H1 (cell line): ENCODE measurements around the gene PLPPR3. TPM values are rescaled to one million over a fixed set of nuclear protein-coding genes. Genes with fewer than 3 reads are reported as not detected.
A peak's percentile ranks its signal among the peaks of the same experiment; 100 is the strongest.

Experiments used
- CTCF ChIA-PET: fragments of 300-600 bp; sonication (Branson Sonifier 250); formaldehyde crosslinking; loops from one replicate; lab custom pipeline; 2021; ENCODE audit not compliant: partially characterized antibody; lab: Charles Lee
- POLR2A ChIA-PET: fragments of 300-600 bp; sonication (Branson Sonifier 250); formaldehyde crosslinking; loops from one replicate; lab custom pipeline; 2021; ENCODE audit warnings: inconsistent platforms; ENCODE audit not compliant: partially characterized antibody; lab: Charles Lee
- DNase-seq, 2 experiments: peaks; one replicate each; pipeline versions ENCODE4 v3.0.0 to v3.0.0-alpha.2; 2010 to 2022; ENCODE audit warnings: low spot score in 2 of 2, low read depth in 1 of 2, mixed read lengths in 1 of 2
- FAIRE-seq: peaks from 2 replicates; lab custom pipeline; 2011; peaks lifted over from hg19 to GRCh38; lab: Jason Lieb, UNC
- H2AFZ ChIP-seq: 2 replicates; pipeline ENCODE4 v1.8.1; 2012; ENCODE audit warnings: low read length, inconsistent platforms
- H2AK5ac ChIP-seq: 2 replicates; pipeline ENCODE4 v1.6.1; 2013; ENCODE audit warnings: low read depth, low read length
- H2BK120ac ChIP-seq: replicated peaks from 2 replicates; pipeline ENCODE3; 2013; ENCODE audit warnings: low read depth, low read length, inconsistent platforms
- H2BK12ac ChIP-seq: 2 replicates; pipeline ENCODE4 v1.6.1; 2013; ENCODE audit warnings: low read depth, low read length
- H2BK15ac ChIP-seq: 2 replicates; pipeline ENCODE4 v1.6.1; 2013; ENCODE audit warnings: low read length
- H2BK20ac ChIP-seq: 2 replicates; pipeline ENCODE4 v1.6.1; 2013; ENCODE audit warnings: low read length
- H2BK5ac ChIP-seq: 2 replicates; pipeline ENCODE4 v1.6.1; 2013; ENCODE audit warnings: low read depth, low read length
- H3K14ac ChIP-seq: 2 replicates; pipeline ENCODE4 v1.6.1; 2013; ENCODE audit warnings: inconsistent platforms; ENCODE audit not compliant: insufficient read length
- H3K18ac ChIP-seq: 2 replicates; pipeline ENCODE4 v1.6.1; 2013; ENCODE audit warnings: low read length; ENCODE audit errors: extremely low read depth
- H3K23ac ChIP-seq: 2 replicates; pipeline ENCODE4 v1.6.1; 2013; ENCODE audit warnings: inconsistent platforms; ENCODE audit not compliant: insufficient read length
- H3K23me2 ChIP-seq: 2 replicates; pipeline ENCODE4 v1.6.1; 2013; ENCODE audit warnings: low read depth, low read length
- H3K27ac ChIP-seq: 2 replicates; pipeline ENCODE4 v1.6.1; 2011; ENCODE audit warnings: low read depth, low read length, inconsistent platforms
- H3K27me3 ChIP-seq, 4 experiments: replicated peaks in 1 of 4; 1 replicate in 1 of 4; 2 replicates in 3 of 4; pipeline versions ENCODE4 v1.6.1 to v1.8.1; 2011 to 2013; ENCODE audit warnings: low read length in 3 of 4, mild to moderate bottlenecking in 3 of 4, inconsistent platforms in 2 of 4, mixed read lengths in 2 of 4, moderate library complexity in 1 of 4; ENCODE audit not compliant: control insufficient read depth in 3 of 4, insufficient read depth in 3 of 4; ENCODE audit errors: extremely low read depth in 1 of 4
- H3K36me3 ChIP-seq, 4 experiments: 2 replicates each; pipeline versions ENCODE4 v1.6.1 to v1.8.1; 2011 to 2013; ENCODE audit warnings: mild to moderate bottlenecking in 4 of 4, low read length in 3 of 4, moderate library complexity in 2 of 4, control low read depth in 1 of 4, inconsistent platforms in 1 of 4; ENCODE audit not compliant: insufficient read depth in 4 of 4, control insufficient read depth in 2 of 4
- H3K4ac ChIP-seq: replicated peaks from 2 replicates; pipeline ENCODE3; 2013; ENCODE audit warnings: low read length, low read depth, mixed read lengths, inconsistent platforms; ENCODE audit not compliant: insufficient read length
- H3K4me1 ChIP-seq, 4 experiments: replicated peaks in 1 of 4; 1 replicate in 1 of 4; 2 replicates in 3 of 4; pipeline versions ENCODE4 v1.6.1 to v1.8.1; 2011 to 2013; ENCODE audit warnings: low read length in 3 of 4, inconsistent platforms in 2 of 4, mixed read lengths in 1 of 4; ENCODE audit not compliant: insufficient read depth in 4 of 4, control insufficient read depth in 3 of 4
- H3K4me2 ChIP-seq, 2 experiments: 2 replicates each; pipeline versions ENCODE4 v1.6.1 to v1.8.1; 2011 to 2013; ENCODE audit warnings: low read depth in 2 of 2, low read length in 2 of 2, control low read depth in 1 of 2, inconsistent platforms in 1 of 2, mild to moderate bottlenecking in 1 of 2; ENCODE audit not compliant: insufficient read depth in 1 of 2
- H3K4me3 ChIP-seq, 4 experiments: fragments of 200-600, 300-600 bp in 1 of 4; sonication (generic), shearing (Covaris generic), sonication (Bioruptor Twin) in 1 of 4; 2 replicates each; pipeline versions ENCODE4 v1.5.1 to v1.8.1; 2011 to 2016; ENCODE audit warnings: low read length in 4 of 4, low read depth in 3 of 4, control low read depth in 2 of 4, inconsistent platforms in 2 of 4, mild to moderate bottlenecking in 2 of 4, mixed read lengths in 1 of 4, moderate library complexity in 1 of 4; ENCODE audit not compliant: insufficient read depth in 2 of 4; ENCODE audit errors: extremely low read depth in 1 of 4
- H3K56ac ChIP-seq: replicated peaks from 2 replicates; pipeline ENCODE3; 2013; ENCODE audit warnings: low read depth, mild to moderate bottlenecking, mixed read lengths, low read length, inconsistent platforms; ENCODE audit not compliant: insufficient read length
- H3K79me1 ChIP-seq: 2 replicates; pipeline ENCODE4 v1.6.1; 2013; ENCODE audit warnings: low read depth, low read length, control low read depth
- H3K79me2 ChIP-seq, 2 experiments: 2 replicates each; pipeline versions ENCODE4 v1.6.1 to v1.8.1; 2012 to 2013; ENCODE audit warnings: low read length in 2 of 2, mild to moderate bottlenecking in 2 of 2, inconsistent platforms in 1 of 2; ENCODE audit not compliant: insufficient read depth in 2 of 2, control insufficient read depth in 1 of 2
- H3K9ac ChIP-seq, 4 experiments: replicated peaks in 1 of 4; 1 replicate in 1 of 4; 2 replicates in 3 of 4; pipeline versions ENCODE4 v1.6.1 to v1.8.1; 2011 to 2013; ENCODE audit warnings: low read depth in 3 of 4, low read length in 3 of 4, control low read depth in 2 of 4, mild to moderate bottlenecking in 2 of 4, moderate library complexity in 2 of 4, inconsistent platforms in 1 of 4; ENCODE audit errors: extremely low read depth in 1 of 4
- H3K9me3 ChIP-seq, 2 experiments: 2 replicates each; pipeline versions ENCODE4 v1.6.1 to v1.8.1; 2012 to 2013; ENCODE audit warnings: mild to moderate bottlenecking in 2 of 2, moderate library complexity in 2 of 2, control low read depth in 1 of 2, inconsistent platforms in 1 of 2, low read depth in 1 of 2, low read length in 1 of 2, mixed read lengths in 1 of 2; ENCODE audit not compliant: insufficient read depth in 2 of 2
- H4K20me1 ChIP-seq, 2 experiments: replicated peaks in 1 of 2; 2 replicates each; pipeline versions ENCODE3 to v1.8.1; 2011 to 2013; ENCODE audit warnings: inconsistent platforms in 2 of 2, low read length in 2 of 2, mild to moderate bottlenecking in 1 of 2; ENCODE audit not compliant: insufficient read depth in 2 of 2, control insufficient read depth in 1 of 2
- H4K5ac ChIP-seq: 2 replicates; pipeline ENCODE4 v1.6.1; 2013; ENCODE audit warnings: low read length, low read depth, mixed read lengths, inconsistent platforms; ENCODE audit not compliant: insufficient read length
- H4K8ac ChIP-seq: 2 replicates; pipeline ENCODE4 v1.8.0; 2013; ENCODE audit warnings: mild to moderate bottlenecking, moderate library complexity, low read length, inconsistent platforms; ENCODE audit not compliant: insufficient read depth; ENCODE audit errors: extremely low read depth
- H4K91ac ChIP-seq: replicated peaks from 2 replicates; pipeline ENCODE3; 2013; ENCODE audit warnings: low read length, mixed read lengths, inconsistent platforms; ENCODE audit not compliant: insufficient read length
- ATF2 ChIP-seq: IDR thresholded peaks from 2 replicates; pipeline ENCODE4 v1.6.1; 2012; ENCODE audit warnings: low read length, inconsistent platforms
- CTBP2 ChIP-seq: IDR thresholded peaks from 2 replicates; pipeline ENCODE4 v1.7.0; 2011; ENCODE audit warnings: borderline replicate concordance, mild to moderate bottlenecking, moderate library complexity, mixed read lengths, low read length; ENCODE audit not compliant: insufficient read depth, insufficient read length
- KDM5A ChIP-seq: fragments of 200-600 bp; IDR thresholded peaks from 2 replicates; pipeline ENCODE4 v1.7.1; 2012; ENCODE audit warnings: mild to moderate bottlenecking, low read length, inconsistent platforms, mixed read lengths
- RBBP5 ChIP-seq: IDR thresholded peaks from 2 replicates; pipeline ENCODE4 v1.7.1; 2012; ENCODE audit warnings: low read depth, mild to moderate bottlenecking, inconsistent platforms, low read length, moderate library complexity, borderline replicate concordance
- YY1 ChIP-seq: IDR thresholded peaks from 2 replicates; pipeline ENCODE4 v1.6.1; 2011; ENCODE audit warnings: low read depth, mild to moderate bottlenecking, low read length
- WGBS, 2 experiments: shearing (Covaris generic) in 1 of 2; methylation state at CpG; one replicate each; pipeline versions ENCODE4 v1.1.6 to v1.1.7; 2013 to 2015; ENCODE audit warnings: low lambda C conversion rate in 2 of 2, mixed read lengths in 2 of 2, inconsistent platforms in 1 of 2, low coverage in 1 of 2, missing lambda C conversion rate in 1 of 2; ENCODE audit not compliant: insufficient replicate concordance in 2 of 2, insufficient coverage in 1 of 2, insufficient read length in 1 of 2; ENCODE audit errors: extremely low coverage in 1 of 2, missing lambda C conversion rate in 1 of 2; 5-methylcytosine and 5-hydroxymethylcytosine counted together
- polyA plus RNA-seq, 7 experiments: library from polyadenylated mRNA; depleted of rRNA in 3 of 7; stranded (reverse) in 5 of 7; unstranded in 2 of 7; fragments of >200 nt in 5 of 7; fragments of 200-250 nt in 2 of 7; gene quantifications; 1 replicate in 5 of 7; 2 replicates in 1 of 7; 4 replicates in 1 of 7; pipeline versions ENCODE4 v1.2.1 to v1.2.3, GENCODE V29; 2011 to 2013; ENCODE audit warnings: missing spikeins in 2 of 7, mixed read lengths in 2 of 7
- total RNA-seq: library from RNA; stranded (reverse); fragmentation: NEBNext Ultra II Directional; extraction: Animal tissue kit (Norgen Biotek cat#: 25700); gene quantifications from 2 replicates; pipeline ENCODE4 v1.2.1, GENCODE V29; 2021

Gene PLPPR3
- total and polyA plus RNA-seq, 2 of the 8 experiments (the other 6 are each of a cell fraction or from before 2014, with no cell fraction given): 71.7 to 76.4 TPM

DNA sequence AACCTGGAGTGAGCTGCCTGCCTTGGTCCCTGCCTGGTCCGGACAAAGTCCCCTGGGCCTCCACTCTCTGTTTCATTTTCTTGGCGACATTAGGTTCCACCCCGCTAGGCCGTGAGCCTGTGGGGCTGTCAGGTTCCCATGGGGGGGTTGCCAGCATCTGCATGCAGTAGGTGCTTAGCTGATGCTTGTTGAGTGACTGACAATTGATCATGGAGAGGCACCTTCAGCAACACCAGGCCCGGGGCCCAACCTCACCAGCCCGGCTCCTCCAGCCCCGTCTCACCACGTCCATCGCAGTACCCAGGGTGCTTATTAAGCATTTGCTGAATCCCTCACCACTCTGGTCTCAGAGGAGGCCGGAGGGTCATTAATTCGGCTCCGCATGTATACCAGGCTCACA, 57.5 kb downstream of the PLPPR3 start:
- H3K4me3 ChIP-seq: no peak overlapping the region
- no peak for FAIRE-seq
- H2AFZ ChIP-seq: no peak overlapping the region
- H2BK120ac ChIP-seq: no peak overlapping the region
- H3K14ac ChIP-seq: no peak overlapping the region
- H4K8ac ChIP-seq: peak overlapping the region; percentile 79
- H3K79me2 ChIP-seq: no peaks in the 10 kb centered on the region
- no peaks in the 10 kb centered on the region for H3K36me3 ChIP-seq
- H3K4ac ChIP-seq: no peak overlapping the region
- H2BK5ac ChIP-seq: no peak overlapping the region
- no peak overlapping the region for H4K91ac ChIP-seq
- H3K18ac ChIP-seq: no peak overlapping the region
- no peak overlapping the region for H4K5ac ChIP-seq
- no peaks in the 10 kb centered on the region for H3K9me3 ChIP-seq
- no peak overlapping the region for H2BK15ac ChIP-seq
- 0 out of 2 replicates have a peak overlapping the region, but pooled peaks have one; percentile 39 for H2AK5ac ChIP-seq
- TF ChIP-seq CTBP2: no peak
- TF ChIP-seq YY1: no peak
- no peak for TF ChIP-seq RBBP5
- TF ChIP-seq ATF2: no peak
- TF ChIP-seq KDM5A: no peak
- TF ChIP-seq, all 59 proteins: peak for 0
- Histone ChIP-seq H4K20me1 (no peaks in the 10 kb centered on the region), H2BK20ac (no peak overlapping the region), H3K27me3 (no peaks in the 10 kb centered on the region), H2BK12ac (no peak overlapping the region), H3K23me2 (no peaks in the 10 kb centered on the region), H3K4me2 (no peak overlapping the region), H3K56ac (no peak overlapping the region), H3K4me1 (no peaks in the 10 kb centered on the region), H3K23ac (no peak overlapping the region), H3K79me1 (no peaks in the 10 kb centered on the region; the same call in 1 of the 2 replicates), H3K9ac (no peak overlapping the region), H3K27ac (no peak overlapping the region)
- ChIA-PET POLR2A (interaction anchor here (0.8 to 2.3 kb wide), 8 partner anchors 8 to 99 kb away, joined by 3 to 9 read pairs (median 4); no protein-coding TSS in a partner anchor), CTCF (interaction anchor here (0.7 to 1.7 kb wide), 2 partner anchors 92 to 854 kb away, joined by 3 to 5 read pairs; no protein-coding TSS in a partner anchor)
- 93% methylated on average over 11 of the region's 12 CpGs; no CpG with 5 or more reads in 1 of the 2 experiments for WGBS, 2 experiments
- DNase-seq: no peak
